ENCODE results near the gene CCL27. TPM values are rescaled to one million over a fixed set of nuclear protein-coding genes. Genes with fewer than 3 reads are reported as not detected.

Gene CCL27
- total and polyA plus RNA-seq, 2 of the 8 experiments (the other 6 are each of a cell fraction or from before 2014, with no cell fraction given): 0.42 TPM; not detected in 1

DNA sequence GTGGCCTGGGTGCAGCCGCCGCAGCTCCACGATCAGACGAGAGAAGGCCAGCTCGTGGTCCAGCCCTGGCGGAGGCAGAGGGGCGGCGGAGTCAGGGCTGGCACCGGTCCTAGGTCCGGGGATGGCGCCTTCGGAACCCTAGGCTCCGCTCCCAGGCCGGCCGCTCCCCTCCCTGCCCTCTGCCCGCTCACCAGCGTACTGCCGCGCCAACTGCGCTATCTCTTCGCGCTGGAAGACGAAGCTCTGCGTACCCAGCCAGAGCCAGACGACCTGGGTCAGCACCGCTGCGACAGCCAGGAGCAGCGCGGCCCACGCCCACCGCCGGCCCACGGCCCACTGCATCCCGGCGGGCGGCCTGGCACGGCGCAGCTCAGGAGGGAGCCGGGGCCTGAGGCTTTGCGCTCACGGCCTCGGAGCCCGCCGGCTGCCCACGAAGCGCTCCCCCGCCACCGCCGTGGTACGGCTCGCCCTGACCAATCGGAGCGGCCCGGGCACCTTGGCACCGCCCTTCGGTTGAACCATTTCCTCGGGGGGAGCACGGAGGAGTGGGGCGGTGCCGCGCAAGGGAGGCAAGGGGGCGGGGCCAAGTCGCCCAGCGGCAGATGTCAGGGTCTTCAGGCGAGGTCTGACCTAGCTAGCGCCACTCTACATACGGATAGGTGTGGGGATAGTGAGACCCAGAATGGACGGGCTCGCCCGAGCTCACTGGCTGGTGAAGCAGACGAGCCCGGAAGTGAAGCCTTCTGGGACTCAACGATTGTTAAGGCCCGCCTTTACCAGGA, 24.9 kb downstream of the CCL27 start, which contains the start of gene SIGMAR1:
TSS of gene SIGMAR1 (minus strand) at position 432 of the 782 bp plus-strand sequence. CDS start at position 342, 90 bp downstream.
- Histone ChIP-seq H2BK120ac (replicated peaks; ENCODE audit: low read depth, low read length) (no peak within 1 kb of the TSS), H2AFZ (ENCODE audit: low read length) (no peak within 1 kb of the TSS; the same call in 1 of the 2 replicates), H4K8ac (ENCODE audit: extremely low read depth, insufficient read depth, low read length) (peak within 1 kb of the TSS; percentile 77), H4K20me1 (replicated peaks in 1 of 2; ENCODE audit: control insufficient read depth in 1 of 2, insufficient read depth in 2 of 2, low read length in 2 of 2) (peaks cover 0 to 11% of the 10 kb centered on the region in 2 experiments), H3K4me2 (ENCODE audit: insufficient read depth in 1 of 2, low read depth in 2 of 2, low read length in 2 of 2) (peak within 1 kb of the TSS; percentile 84 to 91), H3K4me3 (ENCODE audit: extremely low read depth in 1 of 4, insufficient read depth in 2 of 4, low read depth in 3 of 4, low read length in 4 of 4) (peak within 1 kb of the TSS; percentile 71 to 78 (median 77)), H3K9ac (replicated peaks in 1 of 4; ENCODE audit: extremely low read depth in 1 of 4, low read depth in 3 of 4, low read length in 3 of 4) (peak within 1 kb of the TSS; percentile 63 to 74 (median 70)), H3K4me1 (replicated peaks in 1 of 4; ENCODE audit: control insufficient read depth in 3 of 4, insufficient read depth in 4 of 4, low read length in 3 of 4) (peaks cover 2 to 11% (median 8%) of the 10 kb centered on the region in 4 experiments; a peak in 4 of 7 replicates), H4K91ac (replicated peaks; ENCODE audit: insufficient read length, low read length) (peak within 1 kb of the TSS; percentile 72), H3K14ac (ENCODE audit: insufficient read length) (no peak within 1 kb of the TSS), H2BK5ac (ENCODE audit: low read depth, low read length) (peak within 1 kb of the TSS; percentile 86; the same call in 1 of the 2 replicates), H3K27me3 (replicated peaks in 1 of 4; ENCODE audit: control insufficient read depth in 3 of 4, extremely low read depth in 1 of 4, insufficient read depth in 3 of 4, low read length in 3 of 4) (peaks cover 0 to 6% (median 3%) of the 10 kb centered on the region in 4 experiments; a peak in 2 of 7 replicates), H3K56ac (replicated peaks; ENCODE audit: insufficient read length, low read depth, low read length) (no peak within 1 kb of the TSS), H3K79me2 (ENCODE audit: control insufficient read depth in 1 of 2, insufficient read depth in 2 of 2, low read length in 2 of 2) (peaks cover 0 to 11% of the 10 kb centered on the region in 2 experiments; a peak in 2 of 4 replicates), H3K9me3 (ENCODE audit: insufficient read depth in 2 of 2, low read depth in 1 of 2, low read length in 1 of 2) (no peaks in the 10 kb centered on the region), H3K79me1 (ENCODE audit: low read depth, low read length) (peaks cover 10% of the 10 kb centered on the region), H2BK12ac (ENCODE audit: low read depth, low read length) (peak within 1 kb of the TSS; percentile 68; the same call in 1 of the 2 replicates), H3K4ac (replicated peaks; ENCODE audit: insufficient read length, low read depth, low read length) (peak within 1 kb of the TSS; percentile 88), H3K23me2 (ENCODE audit: low read depth, low read length) (peaks cover 9% of the 10 kb centered on the region), H2BK20ac (ENCODE audit: low read length) (no peak within 1 kb of the TSS), H3K23ac (ENCODE audit: insufficient read length) (no peak within 1 kb of the TSS), H2BK15ac (ENCODE audit: low read length) (peak within 1 kb of the TSS; percentile 90; the same call in 1 of the 2 replicates), H3K36me3 (ENCODE audit: control insufficient read depth in 2 of 4, insufficient read depth in 4 of 4, low read length in 3 of 4) (peaks cover 0 to 6% (median 2%) of the 10 kb centered on the region in 4 experiments; a peak in 3 of 8 replicates), H2AK5ac (ENCODE audit: low read depth, low read length) (no peak within 1 kb of the TSS), H4K5ac (ENCODE audit: insufficient read length, low read depth, low read length) (no peak within 1 kb of the TSS), H3K27ac (ENCODE audit: low read depth, low read length) (no peak within 1 kb of the TSS; the same call in 1 of the 2 replicates), H3K18ac (ENCODE audit: extremely low read depth, low read length) (peak within 1 kb of the TSS; percentile 97)
- DNase-seq (ENCODE audit: low read depth in 1 of 2, low spot score in 2 of 2): peak; percentile 63 to 96
- FAIRE-seq: no peak
- ChIA-PET POLR2A (ENCODE audit: partially characterized antibody) (interaction anchor here (0.6 to 11.3 kb wide), 13 partner anchors 8 to 172 kb away, joined by 3 to 127 read pairs (median 4); partner anchors contain the start of genes GALT, IL11RA and RPP25L), CTCF (ENCODE audit: partially characterized antibody) (interaction anchor here (0.7 to 18.5 kb wide), 19 partner anchors 9 to 201 kb away, joined by 3 to 401 read pairs (median 4); partner anchors contain the start of genes ARID3C, CCL21, CCL27 and DCTN3)
- 2% methylated on average over 54 of the region's 74 CpGs; no CpG with 5 or more reads in 1 of the 2 experiments for WGBS, 2 experiments (ENCODE audit: extremely low coverage in 1 of 2, insufficient coverage in 1 of 2, insufficient read length in 1 of 2, insufficient replicate concordance in 2 of 2, low coverage in 1 of 2, low lambda C conversion rate in 2 of 2, missing lambda C conversion rate in 1 of 2)
- TF ChIP-seq ASH2L (IDR thresholded peaks at IDR 0.05; ENCODE audit: low read length) (peak; percentile 62), TCF12 (IDR thresholded peaks at IDR 0.05; ENCODE audit: low read depth, low read length) (0 out of 2 replicates have a peak, but pooled peaks have one; percentile 7), SP4 (IDR thresholded peaks at IDR 0.05; ENCODE audit: low read length) (peak; percentile 83; the same call in 1 of the 2 replicates), POLR2A (IDR thresholded peaks at IDR 0.05; ENCODE audit: control extremely low read depth in 1 of 2, low read depth in 2 of 2, low read length in 2 of 2) (peak; percentile 49 to 61; a peak in 2 of 3 replicates), RNF2 (IDR thresholded peaks at IDR 0.05; ENCODE audit: borderline replicate concordance, low read depth, low read length, missing control alignments, poor library complexity, severe bottlenecking) (peak; percentile 27), SIRT6 (IDR thresholded peaks at IDR 0.05; ENCODE audit: low read length) (no peak), CBX5 (IDR thresholded peaks at IDR 0.05; ENCODE audit: low read depth, low read length) (no peak), TAF1 (IDR thresholded peaks at IDR 0.05; ENCODE audit: low read depth, low read length) (peak; percentile 67; the same call in 1 of the 2 replicates), TAF7 (optimal IDR thresholded peaks at IDR 0.05; ENCODE audit: borderline replicate concordance, low read depth, low read length) (peak; percentile 44)
- TF ChIP-seq, protein P1, sequence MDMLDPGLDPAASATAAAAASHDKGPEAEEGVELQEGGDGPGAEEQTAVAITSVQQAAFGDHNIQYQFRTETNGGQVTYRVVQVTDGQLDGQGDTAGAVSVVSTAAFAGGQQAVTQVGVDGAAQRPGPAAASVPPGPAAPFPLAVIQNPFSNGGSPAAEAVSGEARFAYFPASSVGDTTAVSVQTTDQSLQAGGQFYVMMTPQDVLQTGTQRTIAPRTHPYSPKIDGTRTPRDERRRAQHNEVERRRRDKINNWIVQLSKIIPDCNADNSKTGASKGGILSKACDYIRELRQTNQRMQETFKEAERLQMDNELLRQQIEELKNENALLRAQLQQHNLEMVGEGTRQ (IDR thresholded peaks at IDR 0.05; ENCODE audit: low read length): no peak

Data from H1 (cell line).